Heart right ventricle (tissue), 16 donors: Measurements from ENCODE around the gene SGSM2. TPM values are rescaled to one million over a fixed set of nuclear protein-coding genes. Genes with fewer than 3 reads are reported as not detected.

Experiments
- ATAC-seq, 8 donors: fragments of 200-7000 bp; cut with Tn5 transposase; one replicate each; pipeline ENCODE4 v1.9.1; 2020; ENCODE audit warnings: mild to moderate bottlenecking in 8 of 8, moderate library complexity in 8 of 8, moderate number of reproducible peaks in 1 of 8
- DNase-seq, 2 donors: peaks; one replicate each; pipeline ENCODE4 v3.0.0-alpha.2; 2020
- H3K27ac ChIP-seq, 10 donors: fragments of 200-600 bp; sonication (generic) in 2 of 10; one replicate each; pipeline versions ENCODE4 v1.5.0 to v1.8.0; 2020 to 2022; ENCODE audit warnings: mild to moderate bottlenecking in 3 of 10
- H3K27me3 ChIP-seq, 7 donors: fragments of 200-600 bp; one replicate each; pipeline ENCODE4 v1.8.0; 2021 to 2022; ENCODE audit warnings: mild to moderate bottlenecking in 2 of 7
- H3K36me3 ChIP-seq, 9 donors: fragments of 200-600 bp; sonication (generic) in 1 of 9; one replicate each; pipeline versions ENCODE4 v1.5.0 to v1.8.0; 2020 to 2022; ENCODE audit warnings: mild to moderate bottlenecking in 2 of 9
- H3K4me1 ChIP-seq, 9 donors: fragments of 200-600 bp; sonication (generic) in 1 of 9; one replicate each; pipeline versions ENCODE4 v1.5.0 to v1.8.0; 2020 to 2022; ENCODE audit warnings: mild to moderate bottlenecking in 4 of 9
- H3K4me3 ChIP-seq, 10 donors: fragments of 200-600 bp; sonication (generic) in 2 of 10; one replicate each; pipeline versions ENCODE4 v1.5.0 to v1.8.0; 2020 to 2022; ENCODE audit warnings: mild to moderate bottlenecking in 7 of 10, moderate library complexity in 2 of 10
- H3K9me3 ChIP-seq, 11 donors: fragments of 200-600 bp in 10 of 11; sonication (generic) in 2 of 11; one replicate each; pipeline versions ENCODE4 v1.5.0 to v1.8.0; 2013 to 2022; ENCODE audit warnings: mild to moderate bottlenecking in 2 of 11, control low read depth in 1 of 11, moderate library complexity in 1 of 11
- WGBS, 2 donors: extraction: QIAGEN DNeasy Blood & Tissue Kit; methylation state at CpG; one replicate each; pipeline ENCODE4 v1.1.7; 2013; ENCODE audit warnings: inconsistent platforms in 1 of 2; 5-methylcytosine and 5-hydroxymethylcytosine counted together
- intact Hi-C, 10 donors: fragments of 100-400 bp; cut with DNase I; formaldehyde crosslinking; loops; one replicate each; pipeline versions ENCODE4 v1.11.1 to v1.14.2; 2022
- polyA plus RNA-seq, 2 donors: library from polyadenylated mRNA; stranded (reverse); fragments of 200-250 nt; gene quantifications; one replicate each; pipeline ENCODE4 v1.2.3, GENCODE V29; 2013
- total RNA-seq, 10 donors: library from RNA; stranded (reverse); fragmentation: NEBNext Ultra II Directional in 3 of 10; extraction: Animal tissue kit (Norgen Biotek cat#: 25700) in 3 of 10; gene quantifications; one replicate each; pipeline versions ENCODE4 v1.2.1 to v1.2.4, GENCODE V29; 2021 to 2023
- TF ChIP-seq, protein P1 (sequence below), 9 donors: fragments of 200-600 bp; sonication (generic) in 2 of 9; IDR thresholded peaks; one replicate each; pipeline versions ENCODE4 v1.5.0 to v1.8.0; 2021 to 2022; ENCODE audit warnings: antibody characterized with exemption in 9 of 9, mild to moderate bottlenecking in 5 of 9, moderate library complexity in 1 of 9
- donor health status: Arrhythmogenic right ventricular cardiomyopathy.
- donor health status: ischemic (EF 13 %, LVEDD 7.1; RV severe dilation, severe dysfunction).
- donor health status: healthy with polysubstance abuse.
- donor health status: DM: no; HTN: yes; CAD: no.
- donor health status: DM: no; HTN: no; CAD: no.
- donor health status: ischemic (EF 25% LVEDD 6.9; RV normal size, moderate dysfunction).
- donor health status: ischemic (EF 25% LVEDD 5.7; RV mildly dilated, moderate dysfunction).
- donor health status: healthy.
- donor health status: DM: yes; HTN: yes; CAD: no.
- donor health status: Ischemic cardiomyopathy.
- donor health status: ischemic (EF 35%, LVEDD 5.7; RV mildly dilated, moderate dysfunction).
- donor health status: nonischemic (EF 11% LVEDD 7.7; RV severe dilation, severe dysfunction).
- donor health status: DM: yes; HTN: yes; CAD: no.
- donor health status: PGD.
- donor health status: ischemic (EF 29% LVEDD 5.4; RV normal size, mild dysfunction).
- donor health status: nonischemic (EF 23%, LVEDD 6.1; RV moderate dilation, normal function).

The SGSM2 gene
- total and polyA plus RNA-seq, 12 donors: 21.0 to 75.1 (median 27.0) TPM

DNA sequence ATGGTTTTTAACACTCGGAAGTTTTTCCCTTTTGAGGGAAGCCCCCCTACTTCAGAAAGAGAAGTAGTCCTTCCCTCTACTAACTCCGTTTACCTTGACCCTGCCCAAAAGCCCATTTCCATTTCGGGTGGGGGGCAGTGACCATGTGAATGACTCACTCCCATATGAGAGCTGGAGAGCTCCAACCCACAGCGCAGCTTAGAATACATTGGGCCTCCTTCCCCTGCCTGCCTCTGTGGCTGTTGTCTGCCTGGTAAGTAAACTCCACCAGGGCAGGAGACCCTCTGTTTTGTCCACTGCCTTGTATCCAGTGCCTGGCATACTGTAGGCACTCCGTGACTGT lies 985 bp downstream of the SGSM2 start:
- Histone ChIP-seq H3K27ac (peak overlapping the region in 8 of 10 donors; percentile 70 to 92 (median 86)), H3K9me3 (no peaks in the 10 kb centered on the region), H3K36me3 (peaks cover 0 to 47% (median 19%) of the 10 kb centered on the region in 9 donors), H3K4me3 (peak overlapping the region; percentile 63 to 97 (median 86)), H3K4me1 (peaks cover 7 to 31% (median 25%) of the 10 kb centered on the region in 9 donors), H3K27me3 (no peaks in the 10 kb centered on the region)
- WGBS, 2 donors: 20 to 21% methylated on average over 5 of the region's 5 CpGs
- ATAC-seq (no peak), DNase-seq (no peak)
- TF ChIP-seq, protein P1, sequence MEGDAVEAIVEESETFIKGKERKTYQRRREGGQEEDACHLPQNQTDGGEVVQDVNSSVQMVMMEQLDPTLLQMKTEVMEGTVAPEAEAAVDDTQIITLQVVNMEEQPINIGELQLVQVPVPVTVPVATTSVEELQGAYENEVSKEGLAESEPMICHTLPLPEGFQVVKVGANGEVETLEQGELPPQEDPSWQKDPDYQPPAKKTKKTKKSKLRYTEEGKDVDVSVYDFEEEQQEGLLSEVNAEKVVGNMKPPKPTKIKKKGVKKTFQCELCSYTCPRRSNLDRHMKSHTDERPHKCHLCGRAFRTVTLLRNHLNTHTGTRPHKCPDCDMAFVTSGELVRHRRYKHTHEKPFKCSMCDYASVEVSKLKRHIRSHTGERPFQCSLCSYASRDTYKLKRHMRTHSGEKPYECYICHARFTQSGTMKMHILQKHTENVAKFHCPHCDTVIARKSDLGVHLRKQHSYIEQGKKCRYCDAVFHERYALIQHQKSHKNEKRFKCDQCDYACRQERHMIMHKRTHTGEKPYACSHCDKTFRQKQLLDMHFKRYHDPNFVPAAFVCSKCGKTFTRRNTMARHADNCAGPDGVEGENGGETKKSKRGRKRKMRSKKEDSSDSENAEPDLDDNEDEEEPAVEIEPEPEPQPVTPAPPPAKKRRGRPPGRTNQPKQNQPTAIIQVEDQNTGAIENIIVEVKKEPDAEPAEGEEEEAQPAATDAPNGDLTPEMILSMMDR (IDR thresholded peaks at IDR 0.05): no peak
- intact Hi-C loops: no loop called here

DNA sequence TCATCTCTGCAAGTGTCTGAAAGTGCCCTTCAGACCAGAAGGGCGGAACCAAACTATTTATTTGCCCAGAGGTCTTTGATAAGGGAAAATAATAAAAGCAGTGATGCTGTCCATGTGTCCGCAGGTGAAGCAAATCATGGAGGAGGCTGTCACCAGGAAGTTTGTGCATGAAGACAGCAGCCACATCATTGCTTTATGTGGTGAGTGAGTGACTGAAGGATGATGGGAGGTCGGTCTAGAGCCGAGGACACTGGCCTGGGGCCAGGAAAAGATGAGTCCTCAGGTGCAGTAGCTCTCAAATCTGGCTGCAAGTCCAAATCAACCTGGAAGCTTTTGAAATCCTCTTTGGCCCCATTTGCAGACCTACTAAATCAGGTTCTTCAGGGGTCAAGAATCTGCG lies 6.1 kb downstream of the SGSM2 start:
- 67 to 68% methylated on average over 5 of the region's 5 CpGs for WGBS, 2 donors
- Histone ChIP-seq H3K4me1 (peaks cover under 1 to 15% (median 8%) of the 10 kb centered on the region in 9 donors), H3K27me3 (no peaks in the 10 kb centered on the region), H3K4me3 (no peak overlapping the region), H3K27ac (no peak overlapping the region), H3K36me3 (peaks cover 0 to 41% (median 0%) of the 10 kb centered on the region in 9 donors), H3K9me3 (no peaks in the 10 kb centered on the region)
- DNase-seq (no peak), ATAC-seq (no peak)
- TF ChIP-seq, protein P1 (IDR thresholded peaks at IDR 0.05): no peak
- intact Hi-C loops: no loop called here

DNA sequence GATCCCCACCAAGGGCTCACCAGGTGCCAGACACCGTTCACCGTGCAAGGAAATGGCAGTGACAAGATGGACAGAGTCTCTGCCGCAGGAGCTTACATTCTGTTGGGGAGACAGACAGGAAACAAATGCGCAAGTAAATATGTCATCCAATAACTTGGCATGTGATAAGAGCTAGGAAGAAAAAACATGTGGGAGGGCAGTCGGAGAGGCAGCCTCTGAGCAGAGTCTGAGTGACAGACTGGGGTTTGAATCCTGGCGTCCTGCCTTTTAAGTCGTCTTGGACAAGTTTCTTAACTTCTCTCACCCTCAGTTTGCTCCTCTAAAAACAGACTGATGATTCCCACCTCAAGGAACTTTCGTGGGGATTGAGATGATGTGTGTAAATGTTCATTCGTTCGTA lies 7.2 kb downstream of the SGSM2 start:
- intact Hi-C loops: no loop called here
- Histone ChIP-seq H3K4me3 (no peak overlapping the region), H3K4me1 (peaks cover 0 to 13% (median 7%) of the 10 kb centered on the region in 9 donors), H3K9me3 (no peaks in the 10 kb centered on the region), H3K27me3 (no peaks in the 10 kb centered on the region), H3K36me3 (peaks cover 0 to 41% (median 0%) of the 10 kb centered on the region in 9 donors), H3K27ac (no peak overlapping the region)
- TF ChIP-seq, protein P1 (IDR thresholded peaks at IDR 0.05): no peak
- 65 to 69% methylated on average over 10 of the region's 10 CpGs for whole genome bisulfite sequencing, 2 donors
- ATAC-seq: no peak
- DNase-seq: no peak

DNA sequence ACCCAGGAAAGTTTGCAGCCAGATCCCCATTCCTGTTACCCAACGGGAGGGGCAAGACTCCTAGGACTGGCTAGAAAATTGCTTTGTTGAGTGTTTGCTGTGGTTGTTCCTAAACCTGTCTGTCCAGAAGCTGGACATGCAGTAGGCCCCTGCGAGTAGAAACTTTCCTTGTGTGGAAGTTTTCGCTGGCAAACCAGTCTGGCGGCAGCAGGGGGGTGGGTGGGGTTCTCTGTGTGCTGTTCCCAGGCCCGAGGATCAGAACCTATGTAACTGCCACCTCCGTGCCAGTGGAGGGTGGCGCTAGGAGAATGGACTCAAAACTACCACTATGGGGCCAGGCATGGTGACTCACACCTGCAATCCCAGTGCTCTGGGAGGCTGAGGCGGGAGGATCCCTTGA lies 9.2 kb downstream of the SGSM2 start:
- peaks cover 0 to 34% (median 0%) of the 10 kb centered on the region in 9 donors for H3K36me3 ChIP-seq
- H3K27ac ChIP-seq: no peak overlapping the region
- H3K4me1 ChIP-seq: peaks cover 0 to 13% (median 7%) of the 10 kb centered on the region in 9 donors
- H3K9me3 ChIP-seq: no peaks in the 10 kb centered on the region
- TF ChIP-seq, protein P1 (IDR thresholded peaks at IDR 0.05): no peak
- no peak overlapping the region for H3K4me3 ChIP-seq
- DNase-seq (no peak), ATAC-seq (no peak)
- no peaks in the 10 kb centered on the region for H3K27me3 ChIP-seq
- WGBS, 2 donors: 95 to 96% methylated on average over 8 of the region's 8 CpGs
- intact Hi-C loops: no loop called here
